Measurements from ENCODE around the gene LRRC9.

GRCh38 chr14:59969319-59969718, 49.4 kb downstream of the LRRC9 start:
- TF ChIP-seq REST (IDR thresholded peaks at IDR 0.05; ENCODE audit: unreplicated experiment): no peak
- TF ChIP-seq, protein P1, sequence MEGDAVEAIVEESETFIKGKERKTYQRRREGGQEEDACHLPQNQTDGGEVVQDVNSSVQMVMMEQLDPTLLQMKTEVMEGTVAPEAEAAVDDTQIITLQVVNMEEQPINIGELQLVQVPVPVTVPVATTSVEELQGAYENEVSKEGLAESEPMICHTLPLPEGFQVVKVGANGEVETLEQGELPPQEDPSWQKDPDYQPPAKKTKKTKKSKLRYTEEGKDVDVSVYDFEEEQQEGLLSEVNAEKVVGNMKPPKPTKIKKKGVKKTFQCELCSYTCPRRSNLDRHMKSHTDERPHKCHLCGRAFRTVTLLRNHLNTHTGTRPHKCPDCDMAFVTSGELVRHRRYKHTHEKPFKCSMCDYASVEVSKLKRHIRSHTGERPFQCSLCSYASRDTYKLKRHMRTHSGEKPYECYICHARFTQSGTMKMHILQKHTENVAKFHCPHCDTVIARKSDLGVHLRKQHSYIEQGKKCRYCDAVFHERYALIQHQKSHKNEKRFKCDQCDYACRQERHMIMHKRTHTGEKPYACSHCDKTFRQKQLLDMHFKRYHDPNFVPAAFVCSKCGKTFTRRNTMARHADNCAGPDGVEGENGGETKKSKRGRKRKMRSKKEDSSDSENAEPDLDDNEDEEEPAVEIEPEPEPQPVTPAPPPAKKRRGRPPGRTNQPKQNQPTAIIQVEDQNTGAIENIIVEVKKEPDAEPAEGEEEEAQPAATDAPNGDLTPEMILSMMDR (conservative IDR thresholded peaks at IDR 0.05; ENCODE audit: low read depth in 2 of 2): no peak
- TF ChIP-seq EZH2 (IDR thresholded peaks at IDR 0.05; ENCODE audit: low read depth, unreplicated experiment): no peak
- TF ChIP-seq EZH2phosphoT487 (IDR thresholded peaks at IDR 0.05; ENCODE audit: unreplicated experiment): no peak
- no peak for TF ChIP-seq POLR2AphosphoS5 (IDR thresholded peaks at IDR 0.05; ENCODE audit: low read depth)
- no peak for TF ChIP-seq STAT1 (IDR thresholded peaks at IDR 0.05; ENCODE audit: unreplicated experiment)
- no peak for TF ChIP-seq CREB1 (CRISPR knock-in tag; IDR thresholded peaks at IDR 0.05; ENCODE audit: low read depth)
- TF ChIP-seq JUNB (IDR thresholded peaks at IDR 0.05; ENCODE audit: unreplicated experiment): no peak
- TF ChIP-seq, protein P2, sequence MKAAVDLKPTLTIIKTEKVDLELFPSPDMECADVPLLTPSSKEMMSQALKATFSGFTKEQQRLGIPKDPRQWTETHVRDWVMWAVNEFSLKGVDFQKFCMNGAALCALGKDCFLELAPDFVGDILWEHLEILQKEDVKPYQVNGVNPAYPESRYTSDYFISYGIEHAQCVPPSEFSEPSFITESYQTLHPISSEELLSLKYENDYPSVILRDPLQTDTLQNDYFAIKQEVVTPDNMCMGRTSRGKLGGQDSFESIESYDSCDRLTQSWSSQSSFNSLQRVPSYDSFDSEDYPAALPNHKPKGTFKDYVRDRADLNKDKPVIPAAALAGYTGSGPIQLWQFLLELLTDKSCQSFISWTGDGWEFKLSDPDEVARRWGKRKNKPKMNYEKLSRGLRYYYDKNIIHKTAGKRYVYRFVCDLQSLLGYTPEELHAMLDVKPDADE (IDR thresholded peaks at IDR 0.05): no peak
- TF ChIP-seq ZNF331 (CRISPR knock-in tag; IDR thresholded peaks at IDR 0.05; ENCODE audit: low read depth): no peak
- no peak for TF ChIP-seq ZNF114 (CRISPR knock-in tag; IDR thresholded peaks at IDR 0.05)
